Nephron (organoid): ENCODE measurements around the gene PPP3CA.

ENCODE experiments used
- H3K27ac Mint-ChIP-seq, 3 experiments: 2 replicates each; pipeline ENCODE4 v1.8.0; 2020; ENCODE audit warnings: mixed read lengths in 3 of 3, mild to moderate bottlenecking in 2 of 3, moderate library complexity in 1 of 3
- H3K27me3 Mint-ChIP-seq: 2 replicates; pipeline ENCODE4 v1.8.0; 2021; ENCODE audit warnings: low read depth, mild to moderate bottlenecking, moderate library complexity, mixed read lengths
- H3K36me3 Mint-ChIP-seq: 2 replicates; pipeline ENCODE4 v1.8.0; 2020; ENCODE audit warnings: low read depth, mixed read lengths
- H3K4me1 Mint-ChIP-seq: 2 replicates; pipeline ENCODE4 v1.8.0; 2020; ENCODE audit warnings: mixed read lengths
- H3K4me3 Mint-ChIP-seq, 3 experiments: 2 replicates each; pipeline ENCODE4 v1.8.0; 2020; ENCODE audit warnings: mild to moderate bottlenecking in 3 of 3, mixed read lengths in 3 of 3, moderate library complexity in 2 of 3
- H3K9me3 Mint-ChIP-seq: 2 replicates; pipeline ENCODE4 v1.8.0; 2020; ENCODE audit warnings: mixed read lengths
- TF ChIP-seq, protein P1 (sequence below), 3 experiments: fragments of 200-600 bp; sonication (generic); IDR thresholded peaks; one replicate each; pipeline ENCODE4 v1.5.0; 2021; ENCODE audit warnings: antibody characterized with exemption in 3 of 3; ENCODE audit not compliant: unreplicated experiment in 3 of 3

PPP3CA gene

DNA sequence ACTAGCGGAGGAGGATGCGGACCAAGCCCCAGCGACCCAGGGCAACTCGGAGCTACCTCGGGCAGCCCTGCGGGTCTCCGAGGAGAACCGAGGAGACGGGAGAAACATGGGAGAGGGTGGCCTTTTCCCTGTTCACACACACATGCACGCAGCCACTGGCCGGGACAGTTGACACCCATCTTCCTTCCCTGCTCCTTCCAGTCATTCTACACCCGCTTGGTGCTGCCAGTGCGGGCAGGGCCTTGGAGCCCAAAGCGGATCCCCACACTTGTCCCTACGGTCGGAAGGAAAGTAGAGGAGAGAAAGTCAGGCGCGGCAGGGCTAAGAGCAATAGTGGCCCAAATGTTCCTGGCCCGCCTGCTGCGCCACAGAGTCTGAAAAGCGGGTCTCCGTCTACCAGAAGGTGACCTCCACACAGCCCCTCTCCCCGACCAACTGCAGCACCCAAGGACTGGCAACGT lies 1.1 kb upstream of the PPP3CA start:
- H3K4me1 Mint-ChIP-seq, result peaks cover 31% of the 10 kb centered on the region
- peak overlapping the region; percentile 93 to 98 (median 95) for H3K4me3 Mint-ChIP-seq
- no peaks in the 10 kb centered on the region for H3K36me3 Mint-ChIP-seq
- peak overlapping the region; percentile 91 to 96 (median 95) for H3K27ac Mint-ChIP-seq
- H3K9me3 Mint-ChIP-seq, result no peaks in the 10 kb centered on the region
- TF ChIP-seq, protein P1, sequence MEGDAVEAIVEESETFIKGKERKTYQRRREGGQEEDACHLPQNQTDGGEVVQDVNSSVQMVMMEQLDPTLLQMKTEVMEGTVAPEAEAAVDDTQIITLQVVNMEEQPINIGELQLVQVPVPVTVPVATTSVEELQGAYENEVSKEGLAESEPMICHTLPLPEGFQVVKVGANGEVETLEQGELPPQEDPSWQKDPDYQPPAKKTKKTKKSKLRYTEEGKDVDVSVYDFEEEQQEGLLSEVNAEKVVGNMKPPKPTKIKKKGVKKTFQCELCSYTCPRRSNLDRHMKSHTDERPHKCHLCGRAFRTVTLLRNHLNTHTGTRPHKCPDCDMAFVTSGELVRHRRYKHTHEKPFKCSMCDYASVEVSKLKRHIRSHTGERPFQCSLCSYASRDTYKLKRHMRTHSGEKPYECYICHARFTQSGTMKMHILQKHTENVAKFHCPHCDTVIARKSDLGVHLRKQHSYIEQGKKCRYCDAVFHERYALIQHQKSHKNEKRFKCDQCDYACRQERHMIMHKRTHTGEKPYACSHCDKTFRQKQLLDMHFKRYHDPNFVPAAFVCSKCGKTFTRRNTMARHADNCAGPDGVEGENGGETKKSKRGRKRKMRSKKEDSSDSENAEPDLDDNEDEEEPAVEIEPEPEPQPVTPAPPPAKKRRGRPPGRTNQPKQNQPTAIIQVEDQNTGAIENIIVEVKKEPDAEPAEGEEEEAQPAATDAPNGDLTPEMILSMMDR (IDR thresholded peaks at IDR 0.05; ENCODE audit: unreplicated experiment in 3 of 3), result no peak
- peaks cover 20% of the 10 kb centered on the region for H3K27me3 Mint-ChIP-seq

DNA sequence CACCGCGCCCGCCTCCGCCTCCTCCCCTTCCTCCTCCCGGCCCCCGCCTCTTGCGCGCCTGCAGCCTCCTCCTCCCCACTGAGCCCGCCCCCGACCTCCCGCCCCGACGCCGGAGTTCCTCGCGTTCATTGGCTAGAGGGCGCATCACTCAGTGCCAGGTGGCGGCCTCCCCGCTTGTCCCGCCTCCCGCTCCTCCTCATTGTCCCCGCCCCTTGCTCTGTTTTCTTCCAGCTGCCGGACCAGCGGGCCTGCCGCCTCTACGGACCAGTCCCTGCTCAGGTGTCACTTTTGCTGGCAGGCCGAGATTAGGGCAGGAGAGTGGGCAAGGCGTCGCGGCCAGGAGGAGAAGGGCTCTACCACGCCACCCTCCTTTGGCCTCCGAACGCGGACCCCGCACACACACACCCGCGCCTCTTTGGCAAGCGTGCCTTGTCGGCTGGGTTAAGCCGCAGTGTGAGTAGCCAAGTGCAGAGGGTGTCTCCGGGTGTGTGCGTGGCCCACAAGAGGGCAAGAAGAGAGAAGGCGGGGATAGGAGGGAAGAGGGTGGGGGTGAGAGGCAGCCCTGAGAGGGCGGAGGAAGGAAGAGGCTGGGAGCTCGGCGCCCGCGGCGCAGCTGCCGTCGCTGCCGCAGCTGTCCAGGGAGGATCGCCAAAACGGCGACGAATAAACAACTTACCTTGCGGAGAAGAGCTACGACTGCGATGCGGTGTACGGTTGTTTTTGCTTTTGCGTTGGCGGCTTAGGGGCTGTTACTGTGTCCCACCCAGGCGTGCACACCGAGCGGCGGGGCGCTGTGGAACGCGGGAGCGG lies 436 bp upstream of the PPP3CA start:
- no peaks in the 10 kb centered on the region for H3K9me3 Mint-ChIP-seq
- H3K27me3 Mint-ChIP-seq, result peaks cover 20% of the 10 kb centered on the region

DNA sequence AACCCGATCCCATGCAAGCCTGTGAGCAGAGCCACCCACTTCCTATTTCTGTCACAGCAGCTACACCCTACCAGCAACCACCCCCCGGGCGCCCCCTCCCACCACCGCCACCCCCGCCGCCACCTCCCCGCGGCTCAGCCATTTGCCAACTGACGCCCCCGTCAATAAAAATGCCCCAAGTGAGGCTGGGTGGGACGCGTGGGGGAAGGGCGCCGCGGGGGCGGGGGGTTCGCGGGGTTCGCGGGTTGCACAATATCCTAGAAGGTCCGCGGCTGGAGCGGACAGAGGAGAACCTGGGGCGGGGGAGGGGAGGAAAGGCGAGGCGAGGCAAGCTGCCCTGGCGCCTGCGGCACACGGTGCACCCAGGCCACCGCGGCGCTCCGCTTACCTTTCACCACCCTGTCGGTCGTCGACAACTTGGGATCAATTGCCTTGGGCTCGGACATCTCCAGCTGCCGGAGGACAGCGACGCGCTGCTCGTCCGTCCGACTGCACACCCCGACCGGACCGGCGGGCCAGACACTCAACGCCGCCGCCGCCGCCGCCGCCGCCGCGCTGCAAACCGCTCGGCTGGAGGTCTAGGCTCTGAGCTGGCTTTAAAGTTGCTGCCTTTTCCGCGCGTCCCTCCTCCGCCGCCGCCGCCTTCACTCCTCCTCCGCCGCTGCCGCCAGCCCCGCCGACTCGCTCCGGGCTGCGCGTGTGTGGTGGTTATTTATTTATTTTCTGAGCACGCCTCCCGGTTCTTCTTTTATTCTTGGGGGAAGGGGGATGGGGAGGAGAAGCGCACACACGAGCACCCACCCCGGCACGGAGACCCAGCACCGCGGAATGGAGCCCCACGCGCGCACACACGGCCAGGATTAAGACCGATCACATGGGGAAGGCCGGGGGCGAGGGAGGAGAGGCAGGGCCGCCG lies 717 bp downstream of the PPP3CA start:
- Mint-ChIP-seq H3K4me1 (peaks cover 31% of the 10 kb centered on the region), H3K36me3 (no peaks in the 10 kb centered on the region), H3K27ac (peak overlapping the region; percentile 95 to 96 (median 96)), H3K9me3 (no peaks in the 10 kb centered on the region), H3K27me3 (peaks cover 20% of the 10 kb centered on the region), H3K4me3 (peak overlapping the region; percentile 93 to 98 (median 95))
- TF ChIP-seq, protein P1 (IDR thresholded peaks at IDR 0.05; ENCODE audit: unreplicated experiment in 3 of 3), result no peak

More for the DNA sequence above, 436 bp upstream of the PPP3CA start:
- Mint-ChIP-seq H3K36me3 (no peaks in the 10 kb centered on the region), H3K4me3 (peak overlapping the region; percentile 93 to 98 (median 95)), H3K27ac (peak overlapping the region; percentile 91 to 96 (median 95)), H3K4me1 (peaks cover 31% of the 10 kb centered on the region)
- TF ChIP-seq, protein P1 (IDR thresholded peaks at IDR 0.05; ENCODE audit: unreplicated experiment in 3 of 3), result peak in 1 of 3 experiments; percentile 7

DNA sequence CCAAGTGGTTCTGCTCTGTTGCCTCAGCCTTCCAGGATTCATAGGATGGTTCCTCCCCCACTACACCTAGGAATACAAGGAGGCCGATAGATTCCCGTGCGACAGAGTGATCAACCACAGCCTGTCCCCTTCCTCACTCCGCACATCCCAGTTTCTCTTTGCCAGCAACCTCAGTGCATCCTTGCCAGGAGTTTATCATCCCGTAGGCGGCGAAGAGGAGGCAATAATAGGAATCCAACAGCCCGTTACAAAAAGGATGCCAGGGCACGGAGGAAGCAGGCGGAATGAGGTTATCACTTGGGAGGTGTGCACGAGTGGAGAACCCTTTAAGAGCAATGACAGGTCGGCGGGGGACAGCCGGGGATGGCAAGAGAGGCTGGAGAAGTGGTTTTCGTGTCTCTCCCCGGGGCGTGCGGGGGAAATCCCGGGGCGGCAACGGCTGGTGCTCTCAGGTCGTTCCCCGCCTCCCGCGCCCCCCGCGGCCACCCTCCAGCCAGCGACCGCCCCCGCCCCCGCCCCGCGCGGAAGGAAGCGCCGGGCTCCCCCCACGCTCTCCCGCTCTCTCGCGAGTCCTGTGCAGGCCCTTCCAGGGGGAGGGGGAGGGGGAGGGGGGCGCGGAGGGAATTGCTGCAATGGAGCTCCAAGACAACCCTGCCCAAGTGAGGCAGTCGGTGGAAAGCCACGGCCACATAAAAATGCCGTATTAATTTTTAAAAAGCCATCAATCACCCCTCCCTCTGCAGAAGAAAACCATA lies 1.6 kb downstream of the PPP3CA start:
- Mint-ChIP-seq H3K27ac (peak overlapping the region; percentile 78 to 95 (median 93)), H3K9me3 (no peaks in the 10 kb centered on the region), H3K4me3 (peak overlapping the region; percentile 95 to 99 (median 98))

DNA sequence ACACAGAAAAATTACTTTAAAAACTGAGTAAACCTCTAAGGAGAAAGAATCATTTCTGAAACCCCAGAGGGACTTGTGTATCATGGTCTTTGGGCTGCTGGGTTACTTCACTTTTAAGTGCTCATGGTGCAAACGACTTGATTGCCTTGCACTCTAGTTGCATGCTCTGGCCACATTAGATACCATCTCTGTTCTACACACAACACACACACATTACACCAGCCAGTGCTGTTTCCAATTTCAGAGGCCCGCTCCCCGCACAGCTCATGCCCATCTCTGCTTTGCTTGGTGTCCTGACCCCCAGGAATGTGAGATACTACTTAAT lies 2.1 kb downstream of the PPP3CA start:
- Mint-ChIP-seq H3K4me1 (peaks cover 31% of the 10 kb centered on the region), H3K27me3 (peaks cover 15% of the 10 kb centered on the region), H3K9me3 (no peaks in the 10 kb centered on the region), H3K27ac (peak overlapping the region; percentile 78 to 95 (median 87)), H3K4me3 (peak overlapping the region; percentile 94 to 99 (median 98)), H3K36me3 (no peaks in the 10 kb centered on the region)
- TF ChIP-seq, protein P1 (IDR thresholded peaks at IDR 0.05; ENCODE audit: unreplicated experiment in 3 of 3), result no peak

More for the DNA sequence above, 1.6 kb downstream of the PPP3CA start:
- Mint-ChIP-seq H3K36me3 (no peaks in the 10 kb centered on the region), H3K27me3 (peaks cover 20% of the 10 kb centered on the region), H3K4me1 (peaks cover 31% of the 10 kb centered on the region)
- TF ChIP-seq, protein P1 (IDR thresholded peaks at IDR 0.05; ENCODE audit: unreplicated experiment in 3 of 3), result no peak
